Inflammatory macrophage treated with lipopolysaccharide for 4 hours (primary cell): ENCODE measurements around the gene GMPR.

Experiments used
- DNase-seq: peaks from one replicate; pipeline ENCODE4 v3.0.0-alpha.2; 2020

Gene GMPR

GRCh38 chr6:16274885-16275589 is 36.6 kb downstream of the GMPR start:
- DNase-seq = no peak

- peak; percentile 56 for DNase-seq
Measured at GRCh38 chr6:16277101-16277981, 39.0 kb downstream of the GMPR start.

GRCh38 chr6:16278048-16278724 is 39.8 kb downstream of the GMPR start:
- DNase-seq = no peak

- DNase-seq = no peak
Measured at GRCh38 chr6:16278750-16279149, 40.4 kb downstream of the GMPR start.

GRCh38 chr6:16279243-16279642 is 40.9 kb downstream of the GMPR start:
- peak; percentile 15 for DNase-seq

GRCh38 chr6:16282370-16282769 is 44.0 kb downstream of the GMPR start:
- no peak for DNase-seq

- DNase-seq = no peak
Measured at GRCh38 chr6:16284472-16284871, 46.1 kb downstream of the GMPR start.

GRCh38 chr6:16285467-16286150 is 47.2 kb downstream of the GMPR start:
- no peak for DNase-seq

- peak; percentile 22 for DNase-seq
Measured at GRCh38 chr6:16286151-16286522, 47.8 kb downstream of the GMPR start.

- no peak for DNase-seq
Measured at GRCh38 chr6:16288163-16288562, 49.8 kb downstream of the GMPR start.

- no peak for DNase-seq
Measured at GRCh38 chr6:16291739-16292138, 53.4 kb downstream of the GMPR start.

- DNase-seq = no peak
Measured at GRCh38 chr6:16292432-16292831, 54.0 kb downstream of the GMPR start.

GRCh38 chr6:16292942-16293341 is 54.6 kb downstream of the GMPR start:
- DNase-seq = no peak

- DNase-seq = no peak
Measured at GRCh38 chr6:16294371-16294770, 56.0 kb downstream of the GMPR start.

- DNase-seq = no peak
Measured at GRCh38 chr6:16295060-16295459, 56.7 kb downstream of the GMPR start.

- no peak for DNase-seq
Measured at GRCh38 chr6:16295471-16295870, 57.1 kb downstream of the GMPR start.

- no peak for DNase-seq
Measured at GRCh38 chr6:16296061-16296670, 57.8 kb downstream of the GMPR start.

- no peak for DNase-seq
Measured at GRCh38 chr6:16299861-16300260, 61.5 kb downstream of the GMPR start.

- no peak for DNase-seq
Measured at GRCh38 chr6:16301511-16301910, 63.1 kb downstream of the GMPR start.

- no peak for DNase-seq
Measured at GRCh38 chr6:16302721-16303552, 64.5 kb downstream of the GMPR start.

- DNase-seq = peak; percentile 74
Measured at GRCh38 chr6:16305246-16305725, 66.9 kb downstream of the GMPR start.

- DNase-seq = no peak
Measured at GRCh38 chr6:16305788-16306187, 67.4 kb downstream of the GMPR start.
